Endodermal cell (in vitro differentiated cells): ENCODE results near the gene PASK. TPM values are rescaled to one million over a fixed set of nuclear protein-coding genes. Genes with fewer than 3 reads are reported as not detected.
A peak's percentile ranks its signal among the peaks of the same experiment; 100 is the strongest.

Experiments
- DNase-seq: peaks from one replicate; pipeline ENCODE4 v3.0.0-alpha.2; 2017
- H3K27ac ChIP-seq: 2 replicates; pipeline ENCODE4 v1.5.1; 2013; ENCODE audit warnings: mild to moderate bottlenecking, low read depth, low read length, moderate library complexity
- H3K27me3 ChIP-seq: 2 replicates; pipeline ENCODE4 v1.6.1; 2013; ENCODE audit warnings: mild to moderate bottlenecking, low read length, moderate library complexity; ENCODE audit not compliant: insufficient read depth, control insufficient read depth, poor library complexity, severe bottlenecking
- H3K36me3 ChIP-seq: 2 replicates; pipeline ENCODE4 v1.7.0; 2013; ENCODE audit warnings: mild to moderate bottlenecking, low read length, moderate library complexity; ENCODE audit not compliant: control insufficient read depth, insufficient read depth
- H3K4me1 ChIP-seq: one replicate; pipeline ENCODE4 v1.7.0; 2013; ENCODE audit warnings: low read length; ENCODE audit not compliant: control insufficient read depth, insufficient read depth
- H3K4me3 ChIP-seq: 2 replicates; pipeline ENCODE4 v1.5.1; 2013; ENCODE audit warnings: mild to moderate bottlenecking, low read length, moderate library complexity
- H3K9ac ChIP-seq: 2 replicates; pipeline ENCODE4 v1.6.1; 2013; ENCODE audit warnings: mild to moderate bottlenecking, low read length, moderate library complexity; ENCODE audit not compliant: poor library complexity, severe bottlenecking; ENCODE audit errors: extremely low read depth
- H3K9me3 ChIP-seq: 2 replicates; pipeline ENCODE4 v1.6.1; 2013; ENCODE audit warnings: mild to moderate bottlenecking, low read length, moderate library complexity; ENCODE audit not compliant: control insufficient read depth
- H3K27ac Mint-ChIP-seq: 2 replicates; pipeline ENCODE4 v1.8.0; 2020; ENCODE audit warnings: mixed read lengths
- H3K27me3 Mint-ChIP-seq: 2 replicates; pipeline ENCODE4 v1.8.0; 2021; ENCODE audit warnings: mild to moderate bottlenecking, mixed read lengths; ENCODE audit not compliant: insufficient read depth
- H3K36me3 Mint-ChIP-seq: 2 replicates; pipeline ENCODE4 v1.8.0; 2020; ENCODE audit warnings: low read depth, mixed read lengths
- H3K4me1 Mint-ChIP-seq: 2 replicates; pipeline ENCODE4 v1.8.0; 2020; ENCODE audit warnings: mixed read lengths
- H3K4me3 Mint-ChIP-seq: 2 replicates; pipeline ENCODE4 v1.8.0; 2020; ENCODE audit warnings: mild to moderate bottlenecking, moderate library complexity, mixed read lengths
- H3K9me3 Mint-ChIP-seq: 2 replicates; pipeline ENCODE4 v1.8.0; 2020; ENCODE audit warnings: mild to moderate bottlenecking, mixed read lengths
- CTCF ChIP-seq: fragments of 200-600 bp; sonication (generic); conservative IDR thresholded peaks from 2 replicates; pipeline ENCODE4 v1.5.0; 2021; ENCODE audit warnings: antibody characterized with exemption, mild to moderate bottlenecking
- WGBS, 2 experiments: methylation state at CpG; one replicate each; pipeline versions ENCODE4 v1.1.5 to v1.1.7; 2013; ENCODE audit warnings: missing lambda C conversion rate in 2 of 2, mixed read lengths in 1 of 2; ENCODE audit not compliant: insufficient coverage in 1 of 2, insufficient read length in 1 of 2; 5-methylcytosine and 5-hydroxymethylcytosine counted together
- total RNA-seq, 2 donors: library from RNA; stranded (reverse); fragmentation: NEBNext Ultra II Directional in 1 of 2; extraction: Animal tissue kit (Norgen Biotek cat#: 25700) in 1 of 2; gene quantifications; 2 replicates in 1 of 2; 3 replicates in 1 of 2; pipeline ENCODE4 v1.2.1, GENCODE V29; 2021

The PASK gene
- total RNA-seq, 2 donors from 2014 or later = 76.5 to 94.5 TPM

- no peak overlapping the region for H3K9ac ChIP-seq
- no peaks in the 10 kb centered on the region for H3K27me3 ChIP-seq
- no peaks in the 10 kb centered on the region for H3K4me1 Mint-ChIP-seq
- no peak overlapping the region for H3K27ac ChIP-seq
- H3K27me3 Mint-ChIP-seq = peaks cover 6% of the 10 kb centered on the region
- no peaks in the 10 kb centered on the region for H3K4me1 ChIP-seq
- TF ChIP-seq CTCF = peak; percentile 26
- WGBS, 2 experiments = 72 to 74% methylated on average over 15 of the region's 15 CpGs
- H3K36me3 Mint-ChIP-seq = no peaks in the 10 kb centered on the region
- no peaks in the 10 kb centered on the region for H3K9me3 ChIP-seq
- no peak overlapping the region for H3K4me3 Mint-ChIP-seq
- peak; percentile 91 for DNase-seq
- no peaks in the 10 kb centered on the region for H3K9me3 Mint-ChIP-seq
- no peak overlapping the region for H3K27ac Mint-ChIP-seq
- no peak overlapping the region for H3K4me3 ChIP-seq
- no peaks in the 10 kb centered on the region for H3K36me3 ChIP-seq
These were observed 82.4 kb downstream of the PASK start for GRCh38 chr2:241066893-241067341.

DNA sequence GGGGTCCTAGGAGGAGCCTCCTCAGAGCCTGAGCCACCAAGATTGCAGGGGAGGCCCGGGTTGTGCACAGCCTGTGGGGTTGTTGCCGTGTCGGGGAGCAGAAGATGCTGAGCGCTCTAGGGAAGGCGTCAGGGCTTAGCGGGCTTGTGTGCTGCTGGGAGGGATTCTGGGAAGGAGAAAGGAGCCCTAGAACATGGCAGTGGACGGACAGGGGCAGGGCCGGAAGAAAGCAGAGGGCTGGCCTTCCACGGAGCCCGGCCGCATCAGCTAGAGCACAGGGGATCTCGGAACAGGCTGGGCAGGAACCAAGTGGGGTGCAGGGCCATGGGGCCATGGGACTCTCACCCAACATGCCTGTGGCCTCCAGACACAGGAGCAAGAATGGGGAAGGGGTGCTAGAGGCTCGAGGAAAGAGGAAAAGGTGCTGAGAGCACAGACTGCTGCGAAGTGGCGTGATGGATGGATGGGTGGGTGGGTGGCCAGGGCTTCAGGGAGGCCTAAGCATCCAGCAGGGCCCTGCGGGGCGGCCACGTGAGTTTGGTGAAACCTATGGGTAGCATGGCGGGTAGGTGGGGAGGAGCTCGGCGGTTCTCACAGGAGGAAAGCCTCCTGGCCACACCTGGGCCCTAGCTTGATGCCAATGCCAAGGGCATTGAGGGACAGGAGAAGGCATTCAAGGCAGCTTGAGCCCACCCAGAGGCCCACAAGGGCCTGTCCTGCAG, 82.9 kb downstream of the PASK start:
- H3K36me3 ChIP-seq = no peaks in the 10 kb centered on the region
- no peak overlapping the region for H3K4me3 ChIP-seq
- WGBS, 2 experiments = 90 to 92% methylated on average over 15 to 21 of the region's 21 CpGs
- DNase-seq = no peak
- no peak overlapping the region for H3K4me3 Mint-ChIP-seq
- H3K27me3 ChIP-seq = no peaks in the 10 kb centered on the region
- no peaks in the 10 kb centered on the region for H3K4me1 ChIP-seq
- TF ChIP-seq CTCF = no peak
- H3K27ac Mint-ChIP-seq = no peak overlapping the region
- H3K4me1 Mint-ChIP-seq = no peaks in the 10 kb centered on the region
- H3K27ac ChIP-seq = no peak overlapping the region
- peaks cover 6% of the 10 kb centered on the region for H3K27me3 Mint-ChIP-seq
- no peaks in the 10 kb centered on the region for H3K9me3 ChIP-seq
- no peaks in the 10 kb centered on the region for H3K9me3 Mint-ChIP-seq
- H3K36me3 Mint-ChIP-seq = no peaks in the 10 kb centered on the region
- H3K9ac ChIP-seq = no peak overlapping the region

GRCh38 chr2:241065355-241065803, 83.9 kb downstream of the PASK start:
- 92 to 97% methylated on average over 16 to 27 of the region's 27 CpGs for WGBS, 2 experiments
- no peaks in the 10 kb centered on the region for H3K4me1 ChIP-seq
- no peaks in the 10 kb centered on the region for H3K9me3 Mint-ChIP-seq
- H3K9me3 ChIP-seq = no peaks in the 10 kb centered on the region
- H3K4me1 Mint-ChIP-seq = no peaks in the 10 kb centered on the region
- no peak overlapping the region for H3K4me3 Mint-ChIP-seq
- H3K4me3 ChIP-seq = no peak overlapping the region
- H3K9ac ChIP-seq = no peak overlapping the region
- H3K27ac Mint-ChIP-seq = no peak overlapping the region
- H3K36me3 ChIP-seq = no peaks in the 10 kb centered on the region
- H3K36me3 Mint-ChIP-seq = no peaks in the 10 kb centered on the region
- peaks cover 6% of the 10 kb centered on the region for H3K27me3 Mint-ChIP-seq
- H3K27me3 ChIP-seq = no peaks in the 10 kb centered on the region
- H3K27ac ChIP-seq = no peak overlapping the region
- no peak for TF ChIP-seq CTCF
- DNase-seq = peak; percentile 47
